Liver (tissue), 9 donors: ENCODE results near the gene TMEM9B. TPM values are rescaled to one million over a fixed set of nuclear protein-coding genes. Genes with fewer than 3 reads are reported as not detected.
"Not testable (repeated sequence)": the region's sequence is repeated elsewhere in the genome, so short reads cannot be mapped to it uniquely, and the experiment has no call there.

Experiments
- DNase-seq: peaks from one replicate; pipeline ENCODE4 v3.0.0-alpha.2; 2017; ENCODE audit warnings: low spot score
- H3K27ac ChIP-seq, 2 donors: one replicate each; pipeline ENCODE4 v1.7.0; 2013; ENCODE audit warnings: inconsistent platforms in 2 of 2, low read length in 2 of 2, control low read depth in 1 of 2, low read depth in 1 of 2, mild to moderate bottlenecking in 1 of 2
- H3K27me3 ChIP-seq, 4 donors: one replicate each; pipeline versions ENCODE4 v1.6.1 to v1.7.0; 2013; ENCODE audit warnings: low read length in 3 of 4, inconsistent platforms in 1 of 4, mild to moderate bottlenecking in 1 of 4, moderate library complexity in 1 of 4; ENCODE audit not compliant: control insufficient read depth in 4 of 4, insufficient read depth in 4 of 4
- H3K36me3 ChIP-seq, 4 donors: one replicate each; pipeline versions ENCODE4 v1.6.1 to v1.7.0; 2013; ENCODE audit warnings: low read length in 3 of 4, mild to moderate bottlenecking in 3 of 4, low read depth in 1 of 4, moderate library complexity in 1 of 4; ENCODE audit not compliant: control insufficient read depth in 4 of 4, insufficient read depth in 3 of 4
- H3K4me1 ChIP-seq, 4 donors: one replicate each; pipeline versions ENCODE4 v1.6.1 to v1.7.0; 2013; ENCODE audit warnings: low read length in 3 of 4, mild to moderate bottlenecking in 3 of 4, moderate library complexity in 1 of 4; ENCODE audit not compliant: control insufficient read depth in 4 of 4, insufficient read depth in 4 of 4
- H3K4me3 ChIP-seq, 3 donors: one replicate each; pipeline versions ENCODE4 v1.6.1 to v1.7.0; 2013; ENCODE audit warnings: low read length in 3 of 3, control low read depth in 1 of 3, low read depth in 1 of 3, mild to moderate bottlenecking in 1 of 3
- H3K9ac ChIP-seq, 2 donors: one replicate each; pipeline ENCODE4 v1.7.0; 2013; ENCODE audit warnings: low read length in 2 of 2, mild to moderate bottlenecking in 2 of 2, moderate library complexity in 2 of 2, control low read depth in 1 of 2, low read depth in 1 of 2
- H3K9me3 ChIP-seq, 4 donors: one replicate each; pipeline versions ENCODE4 v1.6.1 to v1.7.0; 2013; ENCODE audit warnings: low read length in 3 of 4; ENCODE audit not compliant: control insufficient read depth in 4 of 4
- EGR1 ChIP-seq, 2 donors: IDR thresholded peaks; 2 replicates each; pipeline ENCODE4 v1.6.1; 2016 to 2018; ENCODE audit warnings: antibody characterized with exemption in 2 of 2, low read depth in 2 of 2
- FOXA1 ChIP-seq: IDR thresholded peaks from 2 replicates; pipeline ENCODE4 v1.6.1; 2016; ENCODE audit warnings: antibody characterized with exemption
- FOXA2 ChIP-seq: IDR thresholded peaks from 2 replicates; pipeline ENCODE4 v1.6.1; 2016; ENCODE audit warnings: antibody characterized with exemption
- GABPA ChIP-seq, 2 donors: IDR thresholded peaks in 1 of 2; conservative IDR thresholded peaks in 1 of 2; 2 replicates each; pipeline ENCODE4 v1.6.1; 2016; ENCODE audit warnings: antibody characterized with exemption in 2 of 2, mild to moderate bottlenecking in 1 of 2, moderate library complexity in 1 of 2
- HNF4A ChIP-seq, 2 donors: conservative IDR thresholded peaks; 2 replicates each; pipeline ENCODE4 v1.6.1; 2016; ENCODE audit warnings: antibody characterized with exemption in 2 of 2, mild to moderate bottlenecking in 2 of 2
- HNF4G ChIP-seq: IDR thresholded peaks from 2 replicates; pipeline ENCODE4 v1.6.1; 2016; ENCODE audit warnings: antibody characterized with exemption
- JUND ChIP-seq, 2 donors: IDR thresholded peaks; 2 replicates each; pipeline ENCODE4 v1.6.1; 2016; ENCODE audit warnings: antibody characterized with exemption in 2 of 2
- NR2F2 ChIP-seq: IDR thresholded peaks from 2 replicates; pipeline ENCODE4 v1.6.1; 2016; ENCODE audit warnings: antibody characterized with exemption
- RAD21 ChIP-seq, 2 donors: IDR thresholded peaks; 2 replicates each; pipeline ENCODE4 v1.6.1; 2016; ENCODE audit warnings: antibody characterized with exemption in 2 of 2, mild to moderate bottlenecking in 2 of 2
- RXRA ChIP-seq, 2 donors: IDR thresholded peaks; 2 replicates each; pipeline ENCODE4 v1.6.1; 2017 to 2018; ENCODE audit warnings: antibody characterized with exemption in 2 of 2, mild to moderate bottlenecking in 1 of 2
- SP1 ChIP-seq: IDR thresholded peaks from 2 replicates; pipeline ENCODE4 v1.6.1; 2018; ENCODE audit warnings: antibody characterized with exemption, mild to moderate bottlenecking
- TAF1 ChIP-seq: conservative IDR thresholded peaks from 2 replicates; pipeline ENCODE4 v1.6.1; 2016; ENCODE audit warnings: antibody characterized with exemption, mild to moderate bottlenecking
- YY1 ChIP-seq: IDR thresholded peaks from 2 replicates; pipeline ENCODE4 v1.6.1; 2016; ENCODE audit warnings: antibody characterized with exemption, mild to moderate bottlenecking
- WGBS: extraction: QIAGEN DNeasy Blood & Tissue Kit; methylation state at CpG from one replicate; pipeline ENCODE4 v1.1.7; 2013; 5-methylcytosine and 5-hydroxymethylcytosine counted together
- polyA plus RNA-seq, 2 donors: library from polyadenylated mRNA; stranded (reverse) in 1 of 2; unstranded in 1 of 2; fragments of 200-250 nt in 1 of 2; fragments of >200 nt in 1 of 2; fragmentation: Nextera tagmentation in 1 of 2; extraction: Ambion mirVana in 1 of 2; gene quantifications; one replicate each; pipeline versions ENCODE4 v1.2.1 to v1.2.3, GENCODE V29; 2013 to 2015
- total RNA-seq, 2 donors: library from RNA; depleted of rRNA; stranded (reverse); fragments of >200 nt; gene quantifications; one replicate each; pipeline ENCODE4 v1.2.3, GENCODE V29; 2014
- TF ChIP-seq, protein P1 (sequence below): IDR thresholded peaks from 2 replicates; pipeline ENCODE4 v1.6.1; 2016; ENCODE audit warnings: antibody characterized with exemption, mild to moderate bottlenecking
- TF ChIP-seq, protein P2 (sequence below): fragments of 150-350 bp; IDR thresholded peaks from 2 replicates; pipeline ENCODE4 v1.5.1; 2017; ENCODE audit warnings: improper control_type of control experiment, low read depth, low read length; ENCODE audit not compliant: missing input control
- TF ChIP-seq, protein P3 (sequence below): IDR thresholded peaks from 2 replicates; pipeline ENCODE4 v1.6.1; 2016; ENCODE audit warnings: antibody characterized with exemption
- TF ChIP-seq, protein P4 (sequence below): IDR thresholded peaks from 2 replicates; pipeline ENCODE4 v1.6.1; 2016; ENCODE audit warnings: antibody characterized with exemption
- donor health status: healthy.
- donor health status: healthy.
- donor health status: healthy.
- donor health status: healthy.
- donor health status: healthy.

Gene TMEM9B
- total and polyA plus RNA-seq, 4 donors, result 17.0 to 23.9 (median 19.5) TPM

DNA sequence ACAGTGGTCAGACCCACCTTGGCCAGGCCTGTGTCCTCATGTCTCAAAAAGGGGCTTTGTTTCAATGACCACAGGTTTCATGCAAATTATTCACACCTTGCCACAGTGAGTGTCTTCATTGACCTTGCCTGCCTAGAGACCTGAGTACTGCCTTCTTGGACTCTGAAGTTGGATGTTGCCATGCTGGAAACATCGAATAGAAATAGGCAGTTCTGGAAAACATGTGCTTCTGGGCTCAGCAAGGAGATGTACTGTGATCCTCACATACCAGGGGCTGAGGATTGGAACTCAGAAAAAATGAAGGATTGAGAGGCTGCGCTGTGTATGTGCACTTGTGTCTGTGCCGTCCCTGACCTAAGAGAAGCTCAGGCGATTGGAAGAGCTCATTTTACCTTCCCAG is 49.1 kb upstream of the TMEM9B start:
- Histone ChIP-seq H3K27ac (no peak overlapping the region), H3K4me1 (no peaks in the 10 kb centered on the region), H3K27me3 (no peaks in the 10 kb centered on the region), H3K4me3 (no peak overlapping the region), H3K36me3 (no peaks in the 10 kb centered on the region), H3K9me3 (no peaks in the 10 kb centered on the region), H3K9ac (no peak overlapping the region)
- 85% methylated on average over 4 of the region's 4 CpGs for WGBS
- TF ChIP-seq, protein P1, sequence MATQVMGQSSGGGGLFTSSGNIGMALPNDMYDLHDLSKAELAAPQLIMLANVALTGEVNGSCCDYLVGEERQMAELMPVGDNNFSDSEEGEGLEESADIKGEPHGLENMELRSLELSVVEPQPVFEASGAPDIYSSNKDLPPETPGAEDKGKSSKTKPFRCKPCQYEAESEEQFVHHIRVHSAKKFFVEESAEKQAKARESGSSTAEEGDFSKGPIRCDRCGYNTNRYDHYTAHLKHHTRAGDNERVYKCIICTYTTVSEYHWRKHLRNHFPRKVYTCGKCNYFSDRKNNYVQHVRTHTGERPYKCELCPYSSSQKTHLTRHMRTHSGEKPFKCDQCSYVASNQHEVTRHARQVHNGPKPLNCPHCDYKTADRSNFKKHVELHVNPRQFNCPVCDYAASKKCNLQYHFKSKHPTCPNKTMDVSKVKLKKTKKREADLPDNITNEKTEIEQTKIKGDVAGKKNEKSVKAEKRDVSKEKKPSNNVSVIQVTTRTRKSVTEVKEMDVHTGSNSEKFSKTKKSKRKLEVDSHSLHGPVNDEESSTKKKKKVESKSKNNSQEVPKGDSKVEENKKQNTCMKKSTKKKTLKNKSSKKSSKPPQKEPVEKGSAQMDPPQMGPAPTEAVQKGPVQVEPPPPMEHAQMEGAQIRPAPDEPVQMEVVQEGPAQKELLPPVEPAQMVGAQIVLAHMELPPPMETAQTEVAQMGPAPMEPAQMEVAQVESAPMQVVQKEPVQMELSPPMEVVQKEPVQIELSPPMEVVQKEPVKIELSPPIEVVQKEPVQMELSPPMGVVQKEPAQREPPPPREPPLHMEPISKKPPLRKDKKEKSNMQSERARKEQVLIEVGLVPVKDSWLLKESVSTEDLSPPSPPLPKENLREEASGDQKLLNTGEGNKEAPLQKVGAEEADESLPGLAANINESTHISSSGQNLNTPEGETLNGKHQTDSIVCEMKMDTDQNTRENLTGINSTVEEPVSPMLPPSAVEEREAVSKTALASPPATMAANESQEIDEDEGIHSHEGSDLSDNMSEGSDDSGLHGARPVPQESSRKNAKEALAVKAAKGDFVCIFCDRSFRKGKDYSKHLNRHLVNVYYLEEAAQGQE, result no peak
- no peak for TF ChIP-seq RAD21 (IDR thresholded peaks at IDR 0.05)
- TF ChIP-seq, protein P2, sequence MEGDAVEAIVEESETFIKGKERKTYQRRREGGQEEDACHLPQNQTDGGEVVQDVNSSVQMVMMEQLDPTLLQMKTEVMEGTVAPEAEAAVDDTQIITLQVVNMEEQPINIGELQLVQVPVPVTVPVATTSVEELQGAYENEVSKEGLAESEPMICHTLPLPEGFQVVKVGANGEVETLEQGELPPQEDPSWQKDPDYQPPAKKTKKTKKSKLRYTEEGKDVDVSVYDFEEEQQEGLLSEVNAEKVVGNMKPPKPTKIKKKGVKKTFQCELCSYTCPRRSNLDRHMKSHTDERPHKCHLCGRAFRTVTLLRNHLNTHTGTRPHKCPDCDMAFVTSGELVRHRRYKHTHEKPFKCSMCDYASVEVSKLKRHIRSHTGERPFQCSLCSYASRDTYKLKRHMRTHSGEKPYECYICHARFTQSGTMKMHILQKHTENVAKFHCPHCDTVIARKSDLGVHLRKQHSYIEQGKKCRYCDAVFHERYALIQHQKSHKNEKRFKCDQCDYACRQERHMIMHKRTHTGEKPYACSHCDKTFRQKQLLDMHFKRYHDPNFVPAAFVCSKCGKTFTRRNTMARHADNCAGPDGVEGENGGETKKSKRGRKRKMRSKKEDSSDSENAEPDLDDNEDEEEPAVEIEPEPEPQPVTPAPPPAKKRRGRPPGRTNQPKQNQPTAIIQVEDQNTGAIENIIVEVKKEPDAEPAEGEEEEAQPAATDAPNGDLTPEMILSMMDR, result no peak
- TF ChIP-seq TAF1, result no peak
- TF ChIP-seq JUND (IDR thresholded peaks at IDR 0.05), result no peak
- no peak for TF ChIP-seq GABPA (IDR thresholded peaks at IDR 0.05 in 1 of 2, conservative IDR thresholded peaks at IDR 0.05 in 1 of 2)
- no peak for TF ChIP-seq RXRA (IDR thresholded peaks at IDR 0.05)
- TF ChIP-seq, protein P3, sequence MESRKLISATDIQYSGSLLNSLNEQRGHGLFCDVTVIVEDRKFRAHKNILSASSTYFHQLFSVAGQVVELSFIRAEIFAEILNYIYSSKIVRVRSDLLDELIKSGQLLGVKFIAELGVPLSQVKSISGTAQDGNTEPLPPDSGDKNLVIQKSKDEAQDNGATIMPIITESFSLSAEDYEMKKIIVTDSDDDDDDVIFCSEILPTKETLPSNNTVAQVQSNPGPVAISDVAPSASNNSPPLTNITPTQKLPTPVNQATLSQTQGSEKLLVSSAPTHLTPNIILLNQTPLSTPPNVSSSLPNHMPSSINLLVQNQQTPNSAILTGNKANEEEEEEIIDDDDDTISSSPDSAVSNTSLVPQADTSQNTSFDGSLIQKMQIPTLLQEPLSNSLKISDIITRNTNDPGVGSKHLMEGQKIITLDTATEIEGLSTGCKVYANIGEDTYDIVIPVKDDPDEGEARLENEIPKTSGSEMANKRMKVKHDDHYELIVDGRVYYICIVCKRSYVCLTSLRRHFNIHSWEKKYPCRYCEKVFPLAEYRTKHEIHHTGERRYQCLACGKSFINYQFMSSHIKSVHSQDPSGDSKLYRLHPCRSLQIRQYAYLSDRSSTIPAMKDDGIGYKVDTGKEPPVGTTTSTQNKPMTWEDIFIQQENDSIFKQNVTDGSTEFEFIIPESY, result no peak
- TF ChIP-seq FOXA1, result no peak
- no peak for TF ChIP-seq SP1
- TF ChIP-seq HNF4G, result no peak
- TF ChIP-seq EGR1 (IDR thresholded peaks at IDR 0.05; ENCODE audit: low read depth in 2 of 2), result no peak
- TF ChIP-seq YY1, result no peak
- no peak for TF ChIP-seq FOXA2
- TF ChIP-seq, protein P4, sequence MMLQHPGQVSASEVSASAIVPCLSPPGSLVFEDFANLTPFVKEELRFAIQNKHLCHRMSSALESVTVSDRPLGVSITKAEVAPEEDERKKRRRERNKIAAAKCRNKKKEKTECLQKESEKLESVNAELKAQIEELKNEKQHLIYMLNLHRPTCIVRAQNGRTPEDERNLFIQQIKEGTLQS, result no peak
- TF ChIP-seq NR2F2, result no peak
- no peak for TF ChIP-seq HNF4A (conservative IDR thresholded peaks at IDR 0.05)
- no peak for DNase-seq

DNA sequence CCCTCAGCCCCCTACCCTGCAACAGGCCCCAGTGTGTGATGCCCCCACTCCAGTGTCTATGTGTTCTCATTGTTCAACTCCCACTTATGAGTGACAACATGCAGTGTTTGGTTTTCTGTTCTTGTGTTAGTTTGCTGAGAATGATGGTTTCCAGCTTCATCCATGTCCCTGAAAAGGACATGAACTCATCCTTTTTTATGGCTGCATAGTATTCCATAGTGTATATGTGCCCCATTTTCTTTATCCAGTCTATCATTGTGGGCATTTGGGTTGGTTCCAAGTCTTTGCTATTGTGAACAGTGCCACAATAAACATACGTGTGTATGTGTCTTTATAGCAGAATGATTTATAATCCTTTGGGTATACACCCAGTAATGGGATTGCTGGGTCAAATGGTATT is 45.3 kb upstream of the TMEM9B start:
- H3K9me3 ChIP-seq, H3K4me1 ChIP-seq, H3K9ac ChIP-seq, DNase-seq, H3K4me3 ChIP-seq, H3K27me3 ChIP-seq, H3K36me3 ChIP-seq, H3K27ac ChIP-seq: not testable (repeated sequence)
- WGBS, result 73% methylated on average over 1 of the region's 1 CpG
